ENCODE data around the gene NECTIN2.

DNA sequence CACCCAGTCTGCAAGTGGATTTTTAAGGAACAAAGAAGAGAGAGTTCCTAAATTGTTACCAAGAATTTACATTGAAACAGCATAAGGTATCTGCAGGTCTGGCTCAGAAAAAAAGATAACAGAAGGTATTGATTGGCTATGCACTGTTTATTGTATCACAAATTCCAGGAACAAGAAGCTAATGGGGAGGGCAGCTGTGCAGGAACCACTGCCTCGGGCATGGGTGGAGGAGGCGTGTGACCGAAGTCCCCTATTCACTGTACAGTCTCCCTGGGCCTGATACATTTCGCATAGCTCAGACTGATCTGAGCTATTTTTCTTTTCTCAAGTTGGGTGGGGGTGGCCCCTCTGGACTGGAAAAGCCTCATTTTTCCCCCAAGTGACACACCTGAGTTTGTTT is 11.7 kb downstream of the NECTIN2 start:
- TF ChIP-seq POLR2AphosphoS5 (IDR thresholded peaks at IDR 0.05; ENCODE audit: low read depth, low read length) (no peak), POLR2A (IDR thresholded peaks at IDR 0.05; ENCODE audit: low read depth, low read length) (no peak), TAF1 (IDR thresholded peaks at IDR 0.05; ENCODE audit: borderline replicate concordance, low read depth, low read length) (no peak)
